HG03066 (cell line): ENCODE results near the gene DOCK9.

Experiments used
- ATAC-seq: cut with Tn5 transposase; IDR thresholded peaks from one replicate; pipeline ENCODE4 v1.9.1; 2021; ENCODE audit warnings: low read depth; ENCODE audit not compliant: unreplicated experiment

Gene DOCK9, protein sequence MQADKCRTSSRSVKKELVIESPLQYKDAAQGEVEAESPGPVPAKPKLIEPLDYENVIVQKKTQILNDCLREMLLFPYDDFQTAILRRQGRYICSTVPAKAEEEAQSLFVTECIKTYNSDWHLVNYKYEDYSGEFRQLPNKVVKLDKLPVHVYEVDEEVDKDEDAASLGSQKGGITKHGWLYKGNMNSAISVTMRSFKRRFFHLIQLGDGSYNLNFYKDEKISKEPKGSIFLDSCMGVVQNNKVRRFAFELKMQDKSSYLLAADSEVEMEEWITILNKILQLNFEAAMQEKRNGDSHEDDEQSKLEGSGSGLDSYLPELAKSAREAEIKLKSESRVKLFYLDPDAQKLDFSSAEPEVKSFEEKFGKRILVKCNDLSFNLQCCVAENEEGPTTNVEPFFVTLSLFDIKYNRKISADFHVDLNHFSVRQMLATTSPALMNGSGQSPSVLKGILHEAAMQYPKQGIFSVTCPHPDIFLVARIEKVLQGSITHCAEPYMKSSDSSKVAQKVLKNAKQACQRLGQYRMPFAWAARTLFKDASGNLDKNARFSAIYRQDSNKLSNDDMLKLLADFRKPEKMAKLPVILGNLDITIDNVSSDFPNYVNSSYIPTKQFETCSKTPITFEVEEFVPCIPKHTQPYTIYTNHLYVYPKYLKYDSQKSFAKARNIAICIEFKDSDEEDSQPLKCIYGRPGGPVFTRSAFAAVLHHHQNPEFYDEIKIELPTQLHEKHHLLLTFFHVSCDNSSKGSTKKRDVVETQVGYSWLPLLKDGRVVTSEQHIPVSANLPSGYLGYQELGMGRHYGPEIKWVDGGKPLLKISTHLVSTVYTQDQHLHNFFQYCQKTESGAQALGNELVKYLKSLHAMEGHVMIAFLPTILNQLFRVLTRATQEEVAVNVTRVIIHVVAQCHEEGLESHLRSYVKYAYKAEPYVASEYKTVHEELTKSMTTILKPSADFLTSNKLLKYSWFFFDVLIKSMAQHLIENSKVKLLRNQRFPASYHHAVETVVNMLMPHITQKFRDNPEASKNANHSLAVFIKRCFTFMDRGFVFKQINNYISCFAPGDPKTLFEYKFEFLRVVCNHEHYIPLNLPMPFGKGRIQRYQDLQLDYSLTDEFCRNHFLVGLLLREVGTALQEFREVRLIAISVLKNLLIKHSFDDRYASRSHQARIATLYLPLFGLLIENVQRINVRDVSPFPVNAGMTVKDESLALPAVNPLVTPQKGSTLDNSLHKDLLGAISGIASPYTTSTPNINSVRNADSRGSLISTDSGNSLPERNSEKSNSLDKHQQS (N-terminal part only)

DNA sequence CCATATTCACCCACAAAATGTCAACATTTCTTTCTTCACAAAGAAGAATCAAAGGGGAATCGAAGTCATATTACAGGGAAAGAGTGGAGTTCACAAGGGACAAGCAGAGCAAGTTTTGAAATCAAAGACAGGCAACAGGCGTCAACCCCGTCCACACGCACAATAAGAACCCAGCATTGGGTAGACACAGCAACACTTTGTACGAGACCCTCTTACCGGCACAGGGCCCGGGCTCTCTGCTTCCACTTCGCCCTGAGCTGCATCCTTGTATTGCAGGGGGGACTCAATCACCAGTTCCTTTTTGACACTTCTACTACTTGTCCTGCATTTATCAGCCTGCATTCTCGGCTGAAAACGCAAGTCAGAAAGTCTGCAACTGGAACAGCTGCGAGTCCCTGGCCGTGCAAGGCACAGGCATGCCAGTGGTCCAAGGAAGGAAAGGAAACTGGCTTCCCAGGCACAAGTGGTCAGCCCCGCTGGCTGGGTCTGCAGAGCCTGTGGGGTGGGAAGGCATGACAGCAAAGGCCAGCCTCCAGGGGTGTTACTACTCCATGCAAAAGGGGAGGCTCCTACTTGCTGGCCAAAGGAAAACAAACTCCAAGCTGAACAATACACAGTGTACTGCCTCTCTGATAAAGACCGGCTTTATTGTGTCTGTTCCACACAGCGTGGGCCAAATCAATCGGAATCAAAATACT, at the start of gene DOCK9:
TSS of gene DOCK9 (minus strand) at position 497 of the 698 bp plus-strand sequence. CDS start at position 342, 155 bp downstream.
- ATAC-seq, result no peak

DNA sequence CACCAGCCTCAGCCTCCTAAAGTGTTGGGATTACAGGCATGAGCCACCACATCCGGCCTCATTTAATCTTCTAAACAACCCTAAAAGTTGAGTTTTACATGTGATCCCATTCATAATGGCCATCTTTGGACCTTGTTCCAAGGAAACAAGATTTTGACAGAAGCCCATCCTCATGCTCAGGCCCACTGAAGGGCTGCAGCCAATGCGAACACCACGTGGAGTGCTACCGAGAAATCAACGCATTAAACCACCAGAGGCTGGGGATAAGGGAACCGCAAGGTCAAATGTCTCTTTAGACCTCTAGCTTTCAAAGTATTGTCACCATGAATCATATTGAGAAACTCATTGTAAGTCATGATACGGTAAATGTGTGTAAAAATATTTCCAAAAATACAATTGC, 49.4 kb upstream of the DOCK9 start:
- ATAC-seq, result no peak

DNA sequence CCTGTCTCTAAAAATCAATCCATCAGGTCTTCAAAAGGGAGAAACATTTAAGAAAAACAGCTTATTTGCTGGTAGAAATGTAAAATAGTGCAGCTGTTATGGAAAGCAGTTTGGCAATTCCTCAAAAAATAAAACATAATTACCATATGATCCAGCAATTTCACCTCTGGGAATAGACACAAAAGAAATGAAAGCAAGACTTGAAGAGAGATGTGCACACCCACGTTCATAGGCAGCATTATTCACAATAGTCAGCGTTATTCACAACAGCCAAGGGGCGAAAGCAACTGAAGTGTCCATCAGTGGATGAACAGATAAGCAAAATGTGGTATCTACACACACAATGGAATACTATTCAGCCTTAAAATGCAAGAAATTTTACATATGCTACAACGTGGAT, 45.1 kb upstream of the DOCK9 start:
- no peak for ATAC-seq

DNA sequence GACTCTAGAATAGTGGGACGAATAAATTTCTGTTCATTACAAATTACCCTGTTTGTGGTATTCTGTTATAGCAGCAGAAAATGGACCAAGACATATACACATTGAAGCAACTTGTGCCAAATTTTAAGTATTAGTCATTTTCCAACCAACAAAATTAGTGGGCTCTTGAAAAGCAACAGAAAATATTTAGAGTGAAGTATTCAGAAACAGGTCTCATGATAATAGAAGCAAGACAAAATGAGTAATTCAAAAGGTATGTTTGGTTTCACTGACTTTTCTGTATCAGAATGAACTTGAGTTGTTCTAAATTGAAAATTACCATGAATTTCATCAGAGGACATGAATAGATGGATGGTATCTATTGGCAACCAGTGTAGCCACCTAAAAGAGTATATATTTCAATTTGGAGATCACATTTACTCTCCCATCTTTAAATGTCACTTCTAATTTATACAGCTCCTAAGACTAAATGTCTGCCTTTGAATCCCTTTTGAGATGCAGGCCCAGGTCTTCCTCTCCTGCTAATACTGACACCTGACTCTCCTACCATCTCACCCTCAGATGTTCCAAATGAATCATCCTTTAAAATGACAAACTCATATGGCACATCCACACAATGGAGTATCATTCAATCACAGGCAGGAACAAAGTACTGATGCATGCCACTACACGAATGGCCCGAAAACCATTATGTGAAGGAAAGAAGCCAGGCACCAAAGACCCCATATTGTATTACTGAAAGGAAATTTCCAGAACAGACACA, 40.7 kb upstream of the DOCK9 start:
- ATAC-seq, result no peak

DNA sequence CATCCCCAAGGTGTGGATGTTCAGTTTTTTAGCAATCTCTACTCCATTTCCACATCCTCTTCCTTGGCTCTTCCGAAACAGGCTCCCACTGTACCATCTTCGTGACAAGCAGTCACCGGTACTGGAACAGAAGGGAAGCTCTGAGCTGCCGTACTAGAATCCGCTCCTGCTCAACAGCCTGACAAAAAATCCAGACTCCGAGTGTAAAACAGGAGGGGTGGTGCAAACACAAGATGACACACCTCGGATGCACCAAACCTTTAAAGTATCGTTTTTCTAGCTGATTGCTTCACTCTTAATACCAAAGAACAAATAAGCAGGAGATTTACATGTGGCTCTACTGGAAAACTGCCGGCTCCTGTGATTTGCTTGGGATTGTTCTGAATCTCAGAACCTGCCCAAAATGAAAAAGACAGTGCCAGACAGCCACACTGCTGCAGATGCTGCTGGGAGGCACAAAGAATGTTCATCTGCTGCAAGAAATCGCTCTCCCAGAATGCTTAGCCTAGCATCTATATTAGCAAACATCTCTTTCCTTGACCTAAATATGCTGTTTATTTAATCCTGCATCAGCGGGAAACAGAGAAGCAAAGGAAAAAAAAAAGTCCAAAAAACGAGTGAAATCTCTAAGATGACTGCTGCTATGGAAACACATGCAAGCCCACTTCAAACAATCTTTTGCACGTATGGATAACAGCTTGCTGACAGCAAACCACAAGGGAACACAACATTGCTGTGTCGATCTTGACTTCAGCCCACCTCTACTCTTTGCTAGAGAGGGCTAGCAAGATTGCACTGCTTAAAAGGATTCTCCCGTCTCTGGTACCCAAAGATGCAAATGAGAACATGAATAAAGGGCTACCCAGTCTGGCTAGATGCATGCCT, 38.0 kb upstream of the DOCK9 start:
- no peak for ATAC-seq

DNA sequence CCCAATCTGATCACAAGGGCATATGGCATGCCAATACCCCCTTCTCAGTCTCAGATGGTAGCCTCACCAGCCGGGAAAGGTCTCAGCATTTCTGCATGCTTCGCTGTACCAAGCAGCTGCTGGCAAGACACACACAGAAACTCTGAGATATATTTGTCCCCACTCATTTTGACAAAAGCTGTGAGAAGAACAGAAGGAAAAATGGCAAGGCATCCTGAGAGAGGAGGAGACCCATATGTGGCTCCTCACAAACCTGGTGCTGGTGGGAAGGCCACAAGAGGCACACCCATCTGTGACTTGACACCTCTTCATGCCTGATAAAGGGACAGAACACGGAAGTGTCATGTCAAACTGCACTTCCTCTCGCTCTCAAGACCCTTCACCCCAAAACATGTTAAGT, 36.7 kb upstream of the DOCK9 start:
- ATAC-seq, result no peak

DNA sequence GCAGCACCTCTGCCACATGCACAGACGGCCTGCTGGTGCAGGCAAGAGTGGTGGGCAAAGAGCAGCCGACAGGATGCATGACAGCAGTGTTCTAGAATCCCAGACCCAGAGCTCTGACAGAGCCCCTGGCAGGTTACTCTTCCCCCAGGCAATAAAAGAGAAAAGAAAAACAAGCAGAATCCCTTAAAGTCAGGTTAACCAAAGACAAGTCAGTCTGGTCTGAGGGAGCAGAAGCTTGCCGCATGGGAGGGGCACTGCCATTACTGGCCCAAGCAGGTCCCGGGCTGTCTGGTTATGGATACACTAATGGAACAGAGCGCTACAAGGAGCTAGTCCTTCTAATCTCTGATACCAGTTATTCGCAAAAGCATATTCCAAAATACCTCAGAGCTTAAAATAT, 36.1 kb upstream of the DOCK9 start:
- no peak for ATAC-seq

DNA sequence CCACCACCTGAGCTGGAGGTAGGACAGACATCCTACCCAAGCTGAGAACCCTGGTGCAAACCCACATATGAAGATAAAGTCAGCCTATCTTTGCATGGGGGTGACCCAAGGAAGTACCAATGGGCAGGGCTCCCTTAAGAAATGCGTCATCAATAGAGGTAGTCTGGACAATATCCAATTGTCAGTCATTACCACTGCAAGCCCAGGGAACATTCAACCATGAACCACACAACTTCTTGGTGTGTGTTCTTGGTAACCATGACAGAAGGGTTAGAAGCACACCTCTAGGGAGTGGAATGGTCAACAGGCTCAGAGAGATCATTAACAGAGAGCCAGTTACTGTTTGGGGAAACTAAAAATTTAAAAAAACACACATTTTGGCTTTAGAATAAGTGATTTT, 34.7 kb upstream of the DOCK9 start:
- no peak for ATAC-seq

DNA sequence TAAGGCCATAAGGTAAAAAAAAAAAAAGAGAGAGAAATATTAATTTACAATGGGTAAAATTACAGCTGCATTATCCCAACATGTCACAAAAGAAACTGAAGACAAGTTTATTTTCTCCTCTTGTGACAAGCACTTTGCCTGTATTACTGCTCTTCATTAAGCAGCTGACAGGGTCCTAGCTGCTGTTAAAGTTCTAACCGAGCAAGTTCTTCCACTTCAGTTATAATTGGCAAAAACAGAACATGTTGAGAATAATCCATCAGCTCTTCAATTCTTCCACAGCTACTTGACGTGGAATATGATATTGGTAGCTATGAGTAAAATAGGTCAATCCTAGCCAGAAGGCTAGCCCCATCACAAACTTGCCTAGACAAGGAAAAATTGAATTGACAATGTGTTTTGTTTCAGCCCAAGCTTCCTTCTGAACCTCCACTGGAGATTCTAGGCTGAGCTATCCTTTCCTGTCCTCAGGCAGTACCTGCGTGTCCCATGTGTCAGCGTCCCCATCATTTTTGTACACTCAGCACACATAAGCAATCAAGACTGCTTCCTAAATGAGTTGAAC, 32.2 kb upstream of the DOCK9 start:
- no peak for ATAC-seq

DNA sequence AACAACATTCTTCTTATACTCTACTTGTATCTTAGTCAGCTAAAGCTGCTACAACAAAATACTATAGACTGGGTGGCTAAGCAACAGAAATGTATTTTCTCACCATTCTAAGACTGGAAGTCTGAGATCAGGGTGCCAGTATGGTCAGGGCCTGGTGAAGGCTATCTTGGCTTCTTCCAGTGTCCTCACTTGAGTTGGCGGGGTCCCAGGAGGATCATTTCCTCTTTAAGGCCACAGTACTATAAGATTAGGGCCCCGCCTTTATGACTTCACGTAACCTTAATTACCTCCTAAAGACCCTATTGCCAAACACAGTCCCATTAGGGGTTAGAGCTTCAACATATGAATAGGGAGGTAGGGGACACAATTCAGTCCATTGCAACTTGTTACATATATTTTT, 30.7 kb upstream of the DOCK9 start:
- ATAC-seq, result no peak

DNA sequence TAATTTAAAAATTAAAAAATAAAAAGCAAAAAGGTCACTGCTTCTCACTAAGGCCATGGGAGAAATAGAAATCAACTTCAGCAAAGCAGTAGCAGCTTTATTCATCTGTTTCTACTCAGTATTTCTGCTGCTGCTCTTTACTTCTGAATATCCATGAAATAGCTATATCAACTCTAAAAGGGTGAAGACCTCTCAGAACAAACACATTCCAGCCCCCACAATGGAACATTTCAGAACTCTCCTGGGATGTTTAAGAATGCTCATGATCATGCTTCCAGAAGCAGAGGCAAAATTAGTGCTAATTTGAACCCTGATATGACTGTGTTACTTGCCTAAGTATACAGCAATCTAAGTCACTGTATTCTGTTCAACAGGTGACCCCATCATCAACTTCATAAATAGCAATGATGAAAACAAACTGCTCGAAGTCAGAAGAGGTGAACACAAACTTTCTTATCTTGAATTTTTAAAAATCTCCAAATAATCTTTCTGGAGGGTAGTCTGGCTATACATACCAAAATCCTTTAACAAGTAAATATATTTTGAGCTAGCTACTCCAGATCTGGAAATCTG, 29.6 kb upstream of the DOCK9 start:
- ATAC-seq, result no peak

DNA sequence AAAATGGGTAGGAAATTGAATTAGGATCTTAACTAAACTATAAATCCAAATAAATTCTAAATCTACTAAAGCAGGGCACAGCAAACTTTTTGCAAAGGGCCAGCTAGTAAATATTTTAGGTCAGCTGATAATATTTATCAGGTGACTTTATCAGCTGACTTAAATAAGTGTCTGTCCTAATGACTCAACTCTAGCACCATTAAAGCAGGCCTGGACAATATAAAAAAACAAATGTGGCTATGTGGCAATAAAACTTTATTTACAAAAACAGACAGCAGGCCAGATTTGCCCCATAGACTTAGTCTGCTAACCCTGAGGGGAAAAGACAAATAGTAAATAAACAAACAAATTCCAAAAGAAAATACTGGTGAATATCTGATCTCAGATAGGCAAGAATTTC, 27.7 kb upstream of the DOCK9 start:
- ATAC-seq, result no peak

DNA sequence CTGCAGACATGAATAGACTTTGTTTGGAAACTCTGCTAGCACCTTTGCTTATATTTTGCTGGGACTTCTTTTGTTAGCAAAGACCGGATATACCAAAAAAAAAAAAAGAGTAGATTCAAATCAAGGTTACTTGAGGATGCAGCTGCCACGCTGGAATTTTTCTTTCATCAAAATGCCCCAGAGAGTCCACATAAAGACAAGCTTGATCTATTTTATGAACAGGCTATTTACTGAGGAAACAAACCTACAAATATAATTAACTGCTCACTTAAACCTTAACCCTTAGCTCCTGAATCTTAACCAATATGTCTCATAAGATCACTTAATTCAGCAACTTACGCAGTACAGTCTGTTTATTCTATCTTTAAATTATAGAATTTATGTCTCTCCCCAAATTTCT, 27.1 kb upstream of the DOCK9 start:
- ATAC-seq, result no peak

DNA sequence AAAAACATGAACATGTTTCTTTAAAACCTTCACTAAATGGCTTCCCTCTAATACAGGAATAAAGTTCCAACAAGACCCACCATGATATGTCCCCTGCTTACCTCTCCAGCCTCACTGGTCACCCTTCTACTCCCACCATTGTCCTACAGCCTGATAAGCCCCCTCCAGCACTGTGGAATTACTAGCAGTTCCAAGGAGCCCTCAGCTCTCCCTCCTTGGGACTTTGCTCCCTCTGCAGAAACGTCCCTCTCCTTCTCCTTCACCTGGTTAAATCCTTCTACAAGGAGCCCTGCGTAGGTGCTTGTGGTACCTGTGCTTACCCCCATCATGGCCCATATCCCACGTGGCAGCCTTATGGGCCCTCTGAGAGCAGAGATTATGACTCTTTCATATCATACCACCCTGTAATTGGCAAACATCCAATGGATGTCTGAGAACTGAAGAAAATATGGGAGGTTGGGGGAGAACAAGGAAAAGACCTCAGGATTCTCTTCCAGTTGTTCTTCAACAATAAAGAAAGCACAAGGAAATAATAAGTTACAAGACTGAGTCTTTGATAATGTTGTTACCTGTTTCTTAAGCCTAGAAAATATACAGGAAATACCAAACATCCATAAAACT, 26.1 kb upstream of the DOCK9 start:
- no peak for ATAC-seq

DNA sequence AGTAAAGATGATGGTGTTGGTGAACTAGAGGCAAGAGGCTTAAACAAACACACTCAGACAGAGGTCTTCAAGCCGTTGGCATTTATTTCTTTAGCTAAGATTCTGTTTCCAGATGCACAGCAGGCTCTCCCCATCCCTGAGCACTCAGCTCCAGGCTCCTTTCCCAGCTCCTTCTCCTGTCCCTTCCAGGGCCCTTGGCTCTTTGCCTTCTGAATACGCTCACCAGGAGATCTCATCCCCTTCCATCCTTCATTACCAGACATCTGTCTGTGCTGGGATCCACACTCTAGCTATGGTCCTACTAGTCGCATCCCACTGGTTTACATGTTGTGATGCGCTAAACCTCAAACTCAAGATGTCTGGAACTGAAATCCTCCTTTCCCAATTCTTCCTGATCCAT, 25.3 kb upstream of the DOCK9 start:
- ATAC-seq, result no peak

DNA sequence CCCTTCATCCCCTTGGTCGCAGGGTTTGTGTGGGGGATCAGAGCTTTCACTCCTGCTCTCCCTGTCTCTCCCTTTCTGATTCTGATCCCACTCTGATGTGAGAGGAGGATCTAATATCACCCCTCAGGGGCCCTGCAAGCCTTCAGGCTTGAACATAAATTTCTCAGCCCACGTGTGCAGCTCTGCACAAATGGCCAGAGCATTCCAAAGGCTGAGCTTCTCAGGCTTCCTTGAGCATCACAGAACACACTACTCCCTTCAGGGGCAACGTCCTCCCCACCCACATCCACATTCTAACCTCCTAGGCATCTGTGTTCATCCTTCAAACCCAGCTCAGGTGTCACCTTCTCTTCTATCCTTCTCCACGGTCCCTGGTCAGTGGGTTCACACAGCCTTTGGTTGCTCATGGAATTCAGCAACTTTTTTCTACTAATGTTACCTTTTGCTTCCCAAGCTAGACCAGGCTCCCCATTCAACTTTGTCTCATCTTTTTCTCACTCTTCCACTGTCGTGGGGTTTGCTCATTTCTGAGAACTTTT, 24.4 kb upstream of the DOCK9 start:
- no peak for ATAC-seq

DNA sequence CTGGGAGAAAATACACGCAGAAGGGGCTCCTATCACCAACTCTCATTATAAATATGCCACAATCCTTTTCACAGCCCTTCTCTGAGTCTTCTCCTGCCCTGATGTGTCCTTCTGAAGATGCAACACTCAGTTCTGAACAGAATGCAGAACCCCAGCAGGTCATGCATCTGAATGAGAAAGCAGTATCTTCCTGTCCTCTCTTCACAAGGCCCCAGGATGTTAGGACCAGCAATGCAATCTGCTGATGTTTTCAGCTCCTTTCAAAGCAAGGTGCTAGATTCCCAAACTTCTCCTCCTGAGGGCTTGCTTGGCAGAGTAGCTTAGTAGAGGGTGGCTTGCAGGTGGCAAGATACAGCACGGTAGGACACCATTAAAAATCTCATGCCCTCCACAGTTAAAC, 22.3 kb upstream of the DOCK9 start:
- no peak for ATAC-seq

DNA sequence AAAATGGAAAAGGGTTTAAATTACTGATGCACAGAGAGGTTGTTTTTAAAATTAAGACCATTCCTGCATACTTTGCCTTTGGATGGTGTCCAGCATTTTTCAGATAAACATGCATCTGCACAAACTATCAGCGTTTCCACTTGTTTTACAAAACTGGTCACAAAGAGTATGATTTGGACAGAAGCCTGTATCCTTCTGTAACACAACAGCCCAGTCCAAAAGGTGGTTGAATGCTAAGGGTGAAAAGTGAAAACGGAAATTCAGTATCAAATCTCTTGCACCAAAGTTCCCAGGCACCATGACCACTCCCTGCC, 21.7 kb upstream of the DOCK9 start:
- ATAC-seq, result no peak
